ENCODE data around the gene REV3L. TPM values are rescaled to one million over a fixed set of nuclear protein-coding genes. Genes with fewer than 3 reads are reported as not detected.

The REV3L gene
- total and polyA plus RNA-seq, 2 of the 8 experiments (the other 6 are each of a cell fraction or from before 2014, with no cell fraction given), result 2.1 to 6.6 TPM

GRCh38 chr6:111517965-111518364 lies 34.9 kb upstream of the REV3L start:
- no peak overlapping the region for H3K27ac ChIP-seq (ENCODE audit: low read depth, low read length)
- H4K20me1 ChIP-seq (replicated peaks in 1 of 2; ENCODE audit: control insufficient read depth in 1 of 2, insufficient read depth in 2 of 2, low read length in 2 of 2), result no peaks in the 10 kb centered on the region
- no peaks in the 10 kb centered on the region for H3K36me3 ChIP-seq (ENCODE audit: control insufficient read depth in 2 of 4, insufficient read depth in 4 of 4, low read length in 3 of 4)
- no peak overlapping the region for H2AK5ac ChIP-seq (ENCODE audit: low read depth, low read length)
- no peak overlapping the region for H2BK15ac ChIP-seq (ENCODE audit: low read length)
- H4K91ac ChIP-seq (replicated peaks; ENCODE audit: insufficient read length, low read length), result no peak overlapping the region
- 0 out of 2 replicates have a peak overlapping the region, but pooled peaks have one; percentile 6 for H2BK20ac ChIP-seq (ENCODE audit: low read length)
- H2BK120ac ChIP-seq (replicated peaks; ENCODE audit: low read depth, low read length), result no peak overlapping the region
- CTCF ChIA-PET (ENCODE audit: partially characterized antibody), result interaction anchor here (1.3 kb wide), 1 partner anchor 10 kb away, joined by 4 read pairs; no protein-coding TSS in a partner anchor
- H3K27me3 ChIP-seq (replicated peaks in 1 of 4; ENCODE audit: control insufficient read depth in 3 of 4, extremely low read depth in 1 of 4, insufficient read depth in 3 of 4, low read length in 3 of 4), result no peaks in the 10 kb centered on the region
- no peak overlapping the region for H4K5ac ChIP-seq (ENCODE audit: insufficient read length, low read depth, low read length)
- H3K23ac ChIP-seq (ENCODE audit: insufficient read length), result no peak overlapping the region
- no peaks in the 10 kb centered on the region for H3K9me3 ChIP-seq (ENCODE audit: insufficient read depth in 2 of 2, low read depth in 1 of 2, low read length in 1 of 2)
- H3K4me3 ChIP-seq (ENCODE audit: extremely low read depth in 1 of 4, insufficient read depth in 2 of 4, low read depth in 3 of 4, low read length in 4 of 4), result no peak overlapping the region
- H3K14ac ChIP-seq (ENCODE audit: insufficient read length), result no peak overlapping the region
- 0 out of 7 replicates have a peak, but pooled peaks cover 0 to 2% (median 0%) of the 10 kb centered on the region in 4 experiments for H3K4me1 ChIP-seq (replicated peaks in 1 of 4; ENCODE audit: control insufficient read depth in 3 of 4, insufficient read depth in 4 of 4, low read length in 3 of 4)
- no peaks in the 10 kb centered on the region for H3K23me2 ChIP-seq (ENCODE audit: low read depth, low read length)
- no peak for DNase-seq (ENCODE audit: low read depth in 1 of 2, low spot score in 2 of 2)
- H2BK5ac ChIP-seq (ENCODE audit: low read depth, low read length), result 0 out of 2 replicates have a peak overlapping the region, but pooled peaks have one; percentile 7
- no peak overlapping the region for H3K4ac ChIP-seq (replicated peaks; ENCODE audit: insufficient read length, low read depth, low read length)
- H3K9ac ChIP-seq (replicated peaks in 1 of 4; ENCODE audit: extremely low read depth in 1 of 4, low read depth in 3 of 4, low read length in 3 of 4), result no peak overlapping the region; a peak in 2 of 7 replicates
- no peak overlapping the region for H3K56ac ChIP-seq (replicated peaks; ENCODE audit: insufficient read length, low read depth, low read length)
- POLR2A ChIA-PET (ENCODE audit: partially characterized antibody), result interaction anchor here (1.0 to 2.5 kb wide), 2 partner anchors 8 to 33 kb away, joined by 3 to 6 read pairs; no protein-coding TSS in a partner anchor
- no peak for FAIRE-seq
- H3K79me2 ChIP-seq (ENCODE audit: control insufficient read depth in 1 of 2, insufficient read depth in 2 of 2, low read length in 2 of 2), result no peaks in the 10 kb centered on the region
- peak overlapping the region; percentile 16; the same call in 1 of the 2 replicates for H3K18ac ChIP-seq (ENCODE audit: extremely low read depth, low read length)
- TF ChIP-seq SUZ12 (IDR thresholded peaks at IDR 0.05; ENCODE audit: low read length) (no peak), CREB1 (IDR thresholded peaks at IDR 0.05) (no peak), BACH1 (IDR thresholded peaks at IDR 0.05; ENCODE audit: low read length) (peak; percentile 92), CEBPB (IDR thresholded peaks at IDR 0.05; ENCODE audit: low read depth, low read length) (no peak), MAFK (IDR thresholded peaks at IDR 0.05; ENCODE audit: low read depth, low read length) (peak; percentile 62), SAP30 (IDR thresholded peaks at IDR 0.05; ENCODE audit: insufficient read depth, insufficient replicate concordance, low read length) (no peak)
- no peak overlapping the region for H3K4me2 ChIP-seq (ENCODE audit: insufficient read depth in 1 of 2, low read depth in 2 of 2, low read length in 2 of 2)
- H3K79me1 ChIP-seq (ENCODE audit: low read depth, low read length), result no peaks in the 10 kb centered on the region; the same call in 1 of the 2 replicates
- peak overlapping the region; percentile 11; the same call in 1 of the 2 replicates for H2BK12ac ChIP-seq (ENCODE audit: low read depth, low read length)
- 75% methylated on average over 4 of the region's 4 CpGs; no CpG with 5 or more reads in 1 of the 2 experiments for WGBS, 2 experiments (ENCODE audit: extremely low coverage in 1 of 2, insufficient coverage in 1 of 2, insufficient read length in 1 of 2, insufficient replicate concordance in 2 of 2, low coverage in 1 of 2, low lambda C conversion rate in 2 of 2, missing lambda C conversion rate in 1 of 2)
- no peak overlapping the region for H2AFZ ChIP-seq (ENCODE audit: low read length)
- H4K8ac ChIP-seq (ENCODE audit: extremely low read depth, insufficient read depth, low read length), result no peak overlapping the region

All from H1 (cell line).